ENCODE data around the gene FRMPD2. TPM values are rescaled to one million over a fixed set of nuclear protein-coding genes. Genes with fewer than 3 reads are reported as not detected.
"Not testable (repeated sequence)": the region's sequence is repeated elsewhere in the genome, so short reads cannot be mapped to it uniquely, and the experiment has no call there.

Gene FRMPD2
- polyA plus RNA-seq, 1 of the 3 experiments (the other 2 are of a cell fraction), result 0.02 TPM

- TF ChIP-seq RCOR1 (IDR thresholded peaks at IDR 0.05; ENCODE audit: low read length), result no peak
- Histone ChIP-seq H3K9me2 (no peaks in the 10 kb centered on the region), H3K27me3 (ENCODE audit: insufficient read depth) (peaks cover 6% of the 10 kb centered on the region; the same call in 1 of the 2 replicates), H2AFZ (ENCODE audit: low read depth) (no peak overlapping the region), H3F3A (replicated peaks; ENCODE audit: insufficient read depth) (no peaks in the 10 kb centered on the region), H3K27ac (ENCODE audit: low read depth in 2 of 2, low read length in 1 of 2) (no peak overlapping the region), H4K20me1 (ENCODE audit: insufficient read depth) (no peaks in the 10 kb centered on the region), H3K4me2 (no peak overlapping the region), H3K4me1 (ENCODE audit: control insufficient read depth in 1 of 2, insufficient read depth in 2 of 2, low read depth in 1 of 2, low read length in 1 of 2) (peaks cover 0 to 6% of the 10 kb centered on the region in 2 experiments; a peak in 1 of 4 replicates), H3K9me3 (no peaks in the 10 kb centered on the region), H3K9ac (no peak overlapping the region), H3K4me3 (ENCODE audit: low read depth in 2 of 2, low read length in 1 of 2) (no peak overlapping the region), H3K36me3 (replicated peaks in 1 of 2; ENCODE audit: control insufficient read depth in 1 of 2, insufficient read depth in 2 of 2, low read length in 1 of 2) (no peaks in the 10 kb centered on the region), H3K79me2 (ENCODE audit: insufficient read depth) (no peaks in the 10 kb centered on the region)
- DNase-seq, result no peak
- ChIA-PET CTCF (interaction anchor here (0.8 kb wide), 1 partner anchor 106 kb away, joined by 3 read pairs; no protein-coding TSS in a partner anchor), POLR2A (no interaction called here)
- WGBS (ENCODE audit: low lambda C conversion rate), result 48% methylated on average over 4 of the region's 4 CpGs
Measured at GRCh38 chr10:48184224-48184623, 90.3 kb downstream of the FRMPD2 start.

GRCh38 chr10:48172715-48173114 lies 101.8 kb downstream of the FRMPD2 start:
- WGBS (ENCODE audit: low lambda C conversion rate), result 55% methylated on average over 2 of the region's 5 CpGs

GRCh38 chr10:48160670-48161069 lies 113.8 kb downstream of the FRMPD2 start:
- H2AFZ ChIP-seq (ENCODE audit: low read depth); H3K27me3 ChIP-seq (ENCODE audit: insufficient read depth); H3K36me3 ChIP-seq (replicated peaks in 1 of 2; ENCODE audit: control insufficient read depth in 1 of 2, insufficient read depth in 2 of 2, low read length in 1 of 2); H3K4me1 ChIP-seq (ENCODE audit: control insufficient read depth in 1 of 2, insufficient read depth in 2 of 2, low read depth in 1 of 2, low read length in 1 of 2); H3K9me2 ChIP-seq; H3K9ac ChIP-seq; H3K9me3 ChIP-seq; H3K79me2 ChIP-seq (ENCODE audit: insufficient read depth); POLR2A ChIA-PET; CTCF ChIA-PET; DNase-seq; H3F3A ChIP-seq (replicated peaks; ENCODE audit: insufficient read depth); H3K4me3 ChIP-seq (ENCODE audit: low read depth in 2 of 2, low read length in 1 of 2); H4K20me1 ChIP-seq (ENCODE audit: insufficient read depth); H3K27ac ChIP-seq (ENCODE audit: low read depth in 2 of 2, low read length in 1 of 2); H3K4me2 ChIP-seq: not testable (repeated sequence)
- no CpG with 5 or more reads among the region's 5 CpGs for WGBS (ENCODE audit: low lambda C conversion rate)

More at GRCh38 chr10:48172715-48173114, 101.8 kb downstream of the FRMPD2 start:
- H3K36me3 ChIP-seq (replicated peaks in 1 of 2; ENCODE audit: control insufficient read depth in 1 of 2, insufficient read depth in 2 of 2, low read length in 1 of 2); H3K4me1 ChIP-seq (ENCODE audit: control insufficient read depth in 1 of 2, insufficient read depth in 2 of 2, low read depth in 1 of 2, low read length in 1 of 2); H3K27me3 ChIP-seq (ENCODE audit: insufficient read depth); H2AFZ ChIP-seq (ENCODE audit: low read depth); H3K79me2 ChIP-seq (ENCODE audit: insufficient read depth); H4K20me1 ChIP-seq (ENCODE audit: insufficient read depth); H3K27ac ChIP-seq (ENCODE audit: low read depth in 2 of 2, low read length in 1 of 2); H3K9me3 ChIP-seq; H3K4me3 ChIP-seq (ENCODE audit: low read depth in 2 of 2, low read length in 1 of 2); H3K9ac ChIP-seq; H3K9me2 ChIP-seq; DNase-seq; POLR2A ChIA-PET; H3K4me2 ChIP-seq; CTCF ChIA-PET; H3F3A ChIP-seq (replicated peaks; ENCODE audit: insufficient read depth): not testable (repeated sequence)

- H3F3A ChIP-seq (replicated peaks; ENCODE audit: insufficient read depth); H3K4me1 ChIP-seq (ENCODE audit: control insufficient read depth in 1 of 2, insufficient read depth in 2 of 2, low read depth in 1 of 2, low read length in 1 of 2); H4K20me1 ChIP-seq (ENCODE audit: insufficient read depth); H2AFZ ChIP-seq (ENCODE audit: low read depth); H3K4me2 ChIP-seq; H3K27me3 ChIP-seq (ENCODE audit: insufficient read depth); H3K9ac ChIP-seq; H3K4me3 ChIP-seq (ENCODE audit: low read depth in 2 of 2, low read length in 1 of 2); H3K36me3 ChIP-seq (replicated peaks in 1 of 2; ENCODE audit: control insufficient read depth in 1 of 2, insufficient read depth in 2 of 2, low read length in 1 of 2); CTCF ChIA-PET; DNase-seq; POLR2A ChIA-PET; H3K9me3 ChIP-seq; H3K27ac ChIP-seq (ENCODE audit: low read depth in 2 of 2, low read length in 1 of 2); H3K9me2 ChIP-seq; H3K79me2 ChIP-seq (ENCODE audit: insufficient read depth): not testable (repeated sequence)
- 26% methylated on average over 4 of the region's 6 CpGs for WGBS (ENCODE audit: low lambda C conversion rate)
Measured at GRCh38 chr10:48160163-48160562, 114.3 kb downstream of the FRMPD2 start.

GRCh38 chr10:48154211-48155140 lies 120.0 kb downstream of the FRMPD2 start:
- POLR2A ChIA-PET; H3K9me3 ChIP-seq; H3K27ac ChIP-seq (ENCODE audit: low read depth in 2 of 2, low read length in 1 of 2); H4K20me1 ChIP-seq (ENCODE audit: insufficient read depth); CTCF ChIA-PET; H3K36me3 ChIP-seq (replicated peaks in 1 of 2; ENCODE audit: control insufficient read depth in 1 of 2, insufficient read depth in 2 of 2, low read length in 1 of 2); H3K4me1 ChIP-seq (ENCODE audit: control insufficient read depth in 1 of 2, insufficient read depth in 2 of 2, low read depth in 1 of 2, low read length in 1 of 2); H3K9me2 ChIP-seq; H2AFZ ChIP-seq (ENCODE audit: low read depth); DNase-seq; H3K9ac ChIP-seq; H3F3A ChIP-seq (replicated peaks; ENCODE audit: insufficient read depth); H3K4me2 ChIP-seq; H3K4me3 ChIP-seq (ENCODE audit: low read depth in 2 of 2, low read length in 1 of 2); H3K79me2 ChIP-seq (ENCODE audit: insufficient read depth); H3K27me3 ChIP-seq (ENCODE audit: insufficient read depth): not testable (repeated sequence)
- 27% methylated on average over 2 of the region's 6 CpGs for WGBS (ENCODE audit: low lambda C conversion rate)

GRCh38 chr10:48147643-48148042 lies 126.9 kb downstream of the FRMPD2 start:
- H3K36me3 ChIP-seq (replicated peaks in 1 of 2; ENCODE audit: control insufficient read depth in 1 of 2, insufficient read depth in 2 of 2, low read length in 1 of 2); H3K4me2 ChIP-seq; H3K79me2 ChIP-seq (ENCODE audit: insufficient read depth); H3K9me3 ChIP-seq; CTCF ChIA-PET; H4K20me1 ChIP-seq (ENCODE audit: insufficient read depth); H3K9ac ChIP-seq; DNase-seq; H3K27ac ChIP-seq (ENCODE audit: low read depth in 2 of 2, low read length in 1 of 2); POLR2A ChIA-PET; H2AFZ ChIP-seq (ENCODE audit: low read depth); H3K4me1 ChIP-seq (ENCODE audit: control insufficient read depth in 1 of 2, insufficient read depth in 2 of 2, low read depth in 1 of 2, low read length in 1 of 2); H3F3A ChIP-seq (replicated peaks; ENCODE audit: insufficient read depth); H3K4me3 ChIP-seq (ENCODE audit: low read depth in 2 of 2, low read length in 1 of 2); H3K9me2 ChIP-seq; H3K27me3 ChIP-seq (ENCODE audit: insufficient read depth): not testable (repeated sequence)
- WGBS (ENCODE audit: low lambda C conversion rate), result 0% methylated on average over 1 of the region's 3 CpGs
